HCT116 (cell line): Measurements from ENCODE around the gene GRK5. TPM values are rescaled to one million over a fixed set of nuclear protein-coding genes. Genes with fewer than 3 reads are reported as not detected.

ENCODE experiments used
- ATAC-seq: fragments of 200-7000 bp; cut with Tn5 transposase; 2 replicates; pipeline ENCODE4 v1.9.1; 2020; ENCODE audit warnings: mild to moderate bottlenecking, moderate library complexity
- BruUV-seq: library from RNA; stranded (reverse); fragments of 400-500 nt; replicated peaks from 2 replicates; lab custom pipeline; 2021; lab: Mats Ljungman, UMichigan
- CTCF ChIA-PET: fragments of 300-600 bp; sonication (Branson Sonifier 250); formaldehyde crosslinking; loops from one replicate; lab custom pipeline; 2021; ENCODE audit warnings: antibody characterized with exemption; lab: Charles Lee
- POLR2A ChIA-PET: fragments of 300-600, 350-600 bp; sonication (Branson Sonifier 250); formaldehyde crosslinking; loops from one replicate; lab custom pipeline; 2021; ENCODE audit warnings: antibody characterized with exemption; lab: Charles Lee
- RAD21 ChIA-PET, 2 experiments: fragments of 300-600 bp; sonication (Branson Sonifier 250); formaldehyde crosslinking; loops; one replicate each; lab custom pipeline; 2023; ENCODE audit warnings: low total read pairs in 2 of 2; ENCODE audit not compliant: uncharacterized antibody in 2 of 2, unreplicated experiment in 2 of 2, low non-redundant PET in 1 of 2; lab: Charles Lee
- DNase-seq: peaks from one replicate; pipeline ENCODE4 v3.0.0-alpha.2; 2010; ENCODE audit warnings: low read depth, low spot score
- H2AFZ ChIP-seq: fragments of 200-600 bp; shearing (Covaris generic), sonication (generic); 2 replicates; pipeline ENCODE4 v1.6.1; 2017; ENCODE audit warnings: low read depth, mixed run types, mixed read lengths, antibody characterized with exemption, low read length; ENCODE audit not compliant: poor library complexity, severe bottlenecking
- H3K27ac ChIP-seq: 2 replicates; pipeline ENCODE4 v1.5.1; 2012; ENCODE audit warnings: low read depth, low read length
- H3K27me3 ChIP-seq: fragments of 200-600 bp; sonication (generic); 2 replicates; pipeline ENCODE4 v1.6.1; 2016; ENCODE audit warnings: mixed run types, low read length, mixed read lengths; ENCODE audit not compliant: insufficient read depth
- H3K36me3 ChIP-seq, 2 experiments: fragments of 200-500 bp in 1 of 2; fragments of 200-600 bp in 1 of 2; sonication (Bioruptor generic) in 1 of 2; sonication (generic) in 1 of 2; 2 replicates each; pipeline versions ENCODE4 v1.5.1 to v1.6.1; 2014 to 2016; ENCODE audit warnings: low read length in 2 of 2, inconsistent platforms in 1 of 2, mixed read lengths in 1 of 2, mixed run types in 1 of 2; ENCODE audit not compliant: insufficient read depth in 2 of 2, control insufficient read depth in 1 of 2
- H3K4me1 ChIP-seq, 2 experiments: fragments of 200-600 bp in 1 of 2; sonication (generic) in 1 of 2; 2 replicates each; pipeline versions ENCODE4 v1.5.1 to v1.6.1; 2012 to 2017; ENCODE audit warnings: low read length in 2 of 2, inconsistent platforms in 1 of 2, mild to moderate bottlenecking in 1 of 2, mixed read lengths in 1 of 2, mixed run types in 1 of 2, moderate library complexity in 1 of 2; ENCODE audit not compliant: insufficient read depth in 2 of 2, control insufficient read depth in 1 of 2
- H3K4me2 ChIP-seq: fragments of 200-600 bp; sonication (generic); 2 replicates; pipeline ENCODE4 v1.6.1; 2017; ENCODE audit warnings: mixed run types, low read length, mixed read lengths
- H3K4me3 ChIP-seq, 2 experiments: fragments of 200-600 bp in 1 of 2; sonication (generic) in 1 of 2; replicated peaks in 1 of 2; 2 replicates each; pipeline ENCODE4 v1.5.1; 2011 to 2016; ENCODE audit warnings: low read length in 2 of 2, control low read depth in 1 of 2, low read depth in 1 of 2, mild to moderate bottlenecking in 1 of 2, mixed read lengths in 1 of 2, mixed run types in 1 of 2
- H3K79me2 ChIP-seq: fragments of 200-600 bp; sonication (generic); 2 replicates; pipeline ENCODE4 v1.6.1; 2017; ENCODE audit warnings: mild to moderate bottlenecking, mixed run types, low read length, moderate library complexity, mixed read lengths; ENCODE audit not compliant: insufficient read depth
- H3K9ac ChIP-seq: fragments of 200-600 bp; sonication (generic); 2 replicates; pipeline ENCODE4 v1.6.1; 2016; ENCODE audit warnings: low read length, mixed read lengths
- H3K9me2 ChIP-seq: fragments of 200-600 bp; sonication (generic), shearing (Covaris generic); 2 replicates; pipeline ENCODE4 v1.6.1; 2017; ENCODE audit warnings: mixed run types, mild to moderate bottlenecking, moderate library complexity; ENCODE audit not compliant: insufficient read depth
- H3K9me3 ChIP-seq, 2 experiments: fragments of 200-500 bp in 1 of 2; fragments of 200-600 bp in 1 of 2; sonication (Bioruptor generic) in 1 of 2; sonication (generic) in 1 of 2; 2 replicates each; pipeline ENCODE4 v1.6.1; 2014 to 2017; ENCODE audit warnings: low read length in 2 of 2, mixed read lengths in 2 of 2, inconsistent platforms in 1 of 2, low read depth in 1 of 2, mild to moderate bottlenecking in 1 of 2, mixed run types in 1 of 2, moderate library complexity in 1 of 2; ENCODE audit not compliant: control insufficient read depth in 1 of 2, insufficient read depth in 1 of 2
- H4K20me1 ChIP-seq: fragments of 200-600 bp; sonication (generic), shearing (Covaris generic); 2 replicates; pipeline ENCODE4 v1.6.1; 2017; ENCODE audit warnings: mixed run types, mild to moderate bottlenecking, moderate library complexity; ENCODE audit not compliant: insufficient read depth
- ATF3 ChIP-seq: IDR thresholded peaks from 2 replicates; pipeline ENCODE4 v1.6.1; 2012
- CBX3 ChIP-seq: IDR thresholded peaks from 2 replicates; pipeline ENCODE4 v1.6.1; 2012; ENCODE audit warnings: low read depth
- CEBPB ChIP-seq: IDR thresholded peaks from 2 replicates; pipeline ENCODE4 v1.6.1; 2012; ENCODE audit warnings: low read depth
- CTCF ChIP-seq, 3 experiments: fragments of 200-600 bp in 1 of 3; sonication (generic) in 1 of 3; IDR thresholded peaks in 2 of 3; conservative IDR thresholded peaks in 1 of 3; 2 replicates each; pipeline ENCODE4 v1.5.1; 2012 to 2017; ENCODE audit warnings: low read depth in 2 of 3, low read length in 2 of 3, antibody characterized with exemption in 1 of 3, borderline replicate concordance in 1 of 3, control low read depth in 1 of 3, mild to moderate bottlenecking in 1 of 3, mixed read lengths in 1 of 3, mixed run types in 1 of 3, moderate library complexity in 1 of 3; ENCODE audit not compliant: insufficient read depth in 1 of 3
- EGR1 ChIP-seq: IDR thresholded peaks from 2 replicates; pipeline ENCODE4 v1.6.1; 2012; ENCODE audit warnings: low read depth
- ELF1 ChIP-seq: IDR thresholded peaks from 2 replicates; pipeline ENCODE4 v1.6.1; 2012; ENCODE audit warnings: low read depth, borderline replicate concordance
- FOSL1 ChIP-seq: IDR thresholded peaks from 2 replicates; pipeline ENCODE4 v1.6.1; 2012; ENCODE audit warnings: low read depth
- JUND ChIP-seq: IDR thresholded peaks from 2 replicates; pipeline ENCODE4 v1.6.1; 2012
- MAX ChIP-seq: IDR thresholded peaks from 2 replicates; pipeline ENCODE4 v1.6.1; 2012
- POLR2A ChIP-seq: IDR thresholded peaks from 2 replicates; pipeline ENCODE4 v1.7.0; 2011; ENCODE audit warnings: borderline replicate concordance; ENCODE audit not compliant: insufficient read depth, insufficient read length; ENCODE audit errors: extremely low read depth
- POLR2AphosphoS5 ChIP-seq: IDR thresholded peaks from 2 replicates; pipeline ENCODE4 v1.6.1; 2011; ENCODE audit warnings: mild to moderate bottlenecking, low read depth, low read length, moderate library complexity
- RAD21 ChIP-seq: IDR thresholded peaks from 2 replicates; pipeline ENCODE4 v1.6.1; 2012; ENCODE audit warnings: low read depth, mild to moderate bottlenecking
- REST ChIP-seq: IDR thresholded peaks from 2 replicates; pipeline ENCODE4 v1.6.1; 2012; ENCODE audit warnings: low read depth
- SIN3A ChIP-seq: IDR thresholded peaks from 2 replicates; pipeline ENCODE4 v1.6.1; 2012; ENCODE audit warnings: low read depth
- SP1 ChIP-seq: IDR thresholded peaks from 2 replicates; pipeline ENCODE4 v1.6.1; 2012; ENCODE audit warnings: low read depth
- SRF ChIP-seq: IDR thresholded peaks from 2 replicates; pipeline ENCODE4 v1.6.1; 2012; ENCODE audit warnings: low read depth
- ZBTB33 ChIP-seq: IDR thresholded peaks from 2 replicates; pipeline ENCODE4 v1.6.1; 2011; ENCODE audit warnings: mild to moderate bottlenecking, low read length, moderate library complexity; ENCODE audit not compliant: insufficient replicate concordance; ENCODE audit errors: extremely low read depth
- ZFX ChIP-seq: fragments of 450-650 bp; IDR thresholded peaks from 2 replicates; pipeline ENCODE4 v1.6.1; 2017
- ZNF274 ChIP-seq: fragments of 200-500 bp; sonication (Bioruptor generic); IDR thresholded peaks from 2 replicates; pipeline ENCODE4 v1.6.1; 2014; ENCODE audit warnings: mild to moderate bottlenecking, low read depth, low read length, inconsistent platforms
- intact Hi-C: fragments of 100-400 bp; cut with micrococcal nuclease; formaldehyde crosslinking; loops from 2 replicates; pipeline ENCODE4 v1.10.0; 2022
- total RNA-seq: library from RNA; stranded (reverse); gene quantifications from one replicate; pipeline ENCODE4 v1.2.1, GENCODE V29; 2021; ENCODE audit not compliant: unreplicated experiment

The GRK5 gene
- total RNA-seq, 1 experiment from 2014 or later: 7.3 TPM

- ATAC-seq (no peak), DNase-seq (no peak)
- Histone ChIP-seq H3K9me2 (no peaks in the 10 kb centered on the region), H4K20me1 (no peaks in the 10 kb centered on the region), H3K36me3 (no peaks in the 10 kb centered on the region), H3K27ac (no peak overlapping the region), H3K9me3 (no peaks in the 10 kb centered on the region), H2AFZ (no peak overlapping the region), H3K4me3 (no peak overlapping the region), H3K9ac (no peak overlapping the region), H3K79me2 (no peaks in the 10 kb centered on the region), H3K4me2 (no peak overlapping the region), H3K27me3 (no peaks in the 10 kb centered on the region), H3K4me1 (peaks cover 15 to 31% of the 10 kb centered on the region in 2 experiments)
- ChIA-PET CTCF (no interaction called here), RAD21 (no interaction called here), POLR2A (no interaction called here)
- TF ChIP-seq POLR2AphosphoS5 (no peak), ZNF274 (no peak), RAD21 (no peak), CBX3 (no peak), EGR1 (no peak), ELF1 (no peak), SRF (no peak), MAX (no peak), ZBTB33 (no peak), CTCF (IDR thresholded peaks at IDR 0.05 in 2 of 3, conservative IDR thresholded peaks at IDR 0.05 in 1 of 3; ENCODE audit: borderline replicate concordance in 1 of 3, insufficient read depth in 1 of 3, low read depth in 2 of 3, low read length in 2 of 3) (no peak), POLR2A (no peak), CEBPB (no peak), SIN3A (no peak), ZFX (no peak), FOSL1 (no peak), ATF3 (no peak), SP1 (no peak), REST (no peak), JUND (no peak)
- intact Hi-C loops: no loop called here
- no TSS peak for BruUV-seq
Observed at GRCh38 chr10:119279441-119279840, 72.1 kb downstream of the GRK5 start.
